Ishikawa (cell line): ENCODE measurements around the gene MYRFL.

Source experiments
- CEBPB ChIP-seq: IDR thresholded peaks from 2 replicates; pipeline ENCODE4 v1.6.1; 2012
- CREB1 ChIP-seq: IDR thresholded peaks from 2 replicates; pipeline ENCODE4 v1.6.1; 2012; ENCODE audit warnings: low read depth
- EP300 ChIP-seq: IDR thresholded peaks from 2 replicates; pipeline ENCODE4 v1.6.1; 2012; ENCODE audit warnings: borderline replicate concordance
- MAX ChIP-seq: IDR thresholded peaks from 2 replicates; pipeline ENCODE4 v1.6.1; 2012
- RAD21 ChIP-seq: IDR thresholded peaks from 2 replicates; pipeline ENCODE4 v1.6.1; 2012; ENCODE audit warnings: low read depth
- TAF1 ChIP-seq: IDR thresholded peaks from 2 replicates; pipeline ENCODE4 v1.6.1; 2012; ENCODE audit warnings: low read depth, mild to moderate bottlenecking
- YY1 ChIP-seq: IDR thresholded peaks from 2 replicates; pipeline ENCODE4 v1.6.1; 2012; ENCODE audit warnings: low read depth
- ZBTB7A ChIP-seq: IDR thresholded peaks from 2 replicates; pipeline ENCODE4 v1.6.1; 2012; ENCODE audit warnings: low read depth
- TF ChIP-seq, protein P1 (sequence below): IDR thresholded peaks from 2 replicates; pipeline ENCODE4 v1.6.1; 2012; ENCODE audit warnings: low read depth, mild to moderate bottlenecking

DNA sequence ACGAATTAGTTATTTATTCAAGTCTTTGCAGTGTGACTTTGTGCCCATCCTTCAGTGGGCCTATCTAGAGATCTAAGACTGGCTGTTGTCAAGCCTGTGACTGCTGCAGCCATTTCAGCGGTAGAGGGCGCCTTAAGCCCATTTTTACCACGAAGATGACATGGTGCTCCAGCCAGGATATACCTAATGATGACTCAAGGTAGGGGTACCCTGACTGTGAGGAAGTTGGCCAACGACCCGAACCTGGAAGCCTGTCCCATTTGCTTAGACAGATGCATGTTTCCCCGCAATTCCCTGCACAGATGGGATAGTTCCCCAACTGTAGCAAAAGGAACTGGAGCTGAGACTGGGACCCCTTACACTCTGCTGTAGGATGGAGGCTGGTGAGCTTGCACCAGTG, 45.1 kb upstream of the MYRFL start:
- TF ChIP-seq EP300 (no peak), MAX (no peak), TAF1 (no peak), YY1 (no peak), ZBTB7A (no peak), RAD21 (peak; percentile 25; the same call in 1 of the 2 replicates), CEBPB (no peak), CREB1 (no peak)
- TF ChIP-seq, protein P1, sequence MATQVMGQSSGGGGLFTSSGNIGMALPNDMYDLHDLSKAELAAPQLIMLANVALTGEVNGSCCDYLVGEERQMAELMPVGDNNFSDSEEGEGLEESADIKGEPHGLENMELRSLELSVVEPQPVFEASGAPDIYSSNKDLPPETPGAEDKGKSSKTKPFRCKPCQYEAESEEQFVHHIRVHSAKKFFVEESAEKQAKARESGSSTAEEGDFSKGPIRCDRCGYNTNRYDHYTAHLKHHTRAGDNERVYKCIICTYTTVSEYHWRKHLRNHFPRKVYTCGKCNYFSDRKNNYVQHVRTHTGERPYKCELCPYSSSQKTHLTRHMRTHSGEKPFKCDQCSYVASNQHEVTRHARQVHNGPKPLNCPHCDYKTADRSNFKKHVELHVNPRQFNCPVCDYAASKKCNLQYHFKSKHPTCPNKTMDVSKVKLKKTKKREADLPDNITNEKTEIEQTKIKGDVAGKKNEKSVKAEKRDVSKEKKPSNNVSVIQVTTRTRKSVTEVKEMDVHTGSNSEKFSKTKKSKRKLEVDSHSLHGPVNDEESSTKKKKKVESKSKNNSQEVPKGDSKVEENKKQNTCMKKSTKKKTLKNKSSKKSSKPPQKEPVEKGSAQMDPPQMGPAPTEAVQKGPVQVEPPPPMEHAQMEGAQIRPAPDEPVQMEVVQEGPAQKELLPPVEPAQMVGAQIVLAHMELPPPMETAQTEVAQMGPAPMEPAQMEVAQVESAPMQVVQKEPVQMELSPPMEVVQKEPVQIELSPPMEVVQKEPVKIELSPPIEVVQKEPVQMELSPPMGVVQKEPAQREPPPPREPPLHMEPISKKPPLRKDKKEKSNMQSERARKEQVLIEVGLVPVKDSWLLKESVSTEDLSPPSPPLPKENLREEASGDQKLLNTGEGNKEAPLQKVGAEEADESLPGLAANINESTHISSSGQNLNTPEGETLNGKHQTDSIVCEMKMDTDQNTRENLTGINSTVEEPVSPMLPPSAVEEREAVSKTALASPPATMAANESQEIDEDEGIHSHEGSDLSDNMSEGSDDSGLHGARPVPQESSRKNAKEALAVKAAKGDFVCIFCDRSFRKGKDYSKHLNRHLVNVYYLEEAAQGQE = no peak
